ENCODE data around the gene DDX20.

The DDX20 gene

GRCh38 chr1:111747282-111747734 is 8.4 kb upstream of the DDX20 start:
- peak in 1 of 2 donors; percentile 33 for DNase-seq (ENCODE audit: low read depth in 2 of 2, low spot score in 1 of 2)

- no peak for DNase-seq (ENCODE audit: low read depth in 2 of 2, low spot score in 1 of 2)
Measured at GRCh38 chr1:111747947-111748346, 7.8 kb upstream of the DDX20 start.

- DNase-seq (ENCODE audit: low read depth in 2 of 2, low spot score in 1 of 2), result no peak
Measured at GRCh38 chr1:111749628-111750027, 6.1 kb upstream of the DDX20 start.

GRCh38 chr1:111750856-111751255 is 4.8 kb upstream of the DDX20 start:
- DNase-seq (ENCODE audit: low read depth in 2 of 2, low spot score in 1 of 2), result no peak

GRCh38 chr1:111751906-111752575 is 3.7 kb upstream of the DDX20 start:
- DNase-seq (ENCODE audit: low read depth in 2 of 2, low spot score in 1 of 2), result no peak

- no peak for DNase-seq (ENCODE audit: low read depth in 2 of 2, low spot score in 1 of 2)
Measured at GRCh38 chr1:111754984-111755330, 744 bp upstream of the DDX20 start.

GRCh38 chr1:111756124-111756513 is 418 bp downstream of the DDX20 start:
- DNase-seq (ENCODE audit: low read depth in 2 of 2, low spot score in 1 of 2), result no peak

- DNase-seq (ENCODE audit: low read depth in 2 of 2, low spot score in 1 of 2), result no peak
Measured at GRCh38 chr1:111758373-111758772, 2.7 kb downstream of the DDX20 start.

GRCh38 chr1:111761717-111762116 is 6.0 kb downstream of the DDX20 start:
- no peak for DNase-seq (ENCODE audit: low read depth in 2 of 2, low spot score in 1 of 2)

- DNase-seq (ENCODE audit: low read depth in 2 of 2, low spot score in 1 of 2), result no peak
Measured at GRCh38 chr1:111762332-111762731, 6.6 kb downstream of the DDX20 start.

- no peak for DNase-seq (ENCODE audit: low read depth in 2 of 2, low spot score in 1 of 2)
Measured at GRCh38 chr1:111768023-111768422, 12.3 kb downstream of the DDX20 start.

GRCh38 chr1:111768625-111769024 is 12.9 kb downstream of the DDX20 start:
- no peak for DNase-seq (ENCODE audit: low read depth in 2 of 2, low spot score in 1 of 2)

GRCh38 chr1:111769517-111770146 is 13.9 kb downstream of the DDX20 start:
- peak in 1 of 2 donors; percentile 18 for DNase-seq (ENCODE audit: low read depth in 2 of 2, low spot score in 1 of 2)

GRCh38 chr1:111770916-111771315 is 15.2 kb downstream of the DDX20 start:
- DNase-seq (ENCODE audit: low read depth in 2 of 2, low spot score in 1 of 2), result no peak

GRCh38 chr1:111775966-111776365 is 20.3 kb downstream of the DDX20 start:
- no peak for DNase-seq (ENCODE audit: low read depth in 2 of 2, low spot score in 1 of 2)

GRCh38 chr1:111776391-111776790 is 20.7 kb downstream of the DDX20 start:
- DNase-seq (ENCODE audit: low read depth in 2 of 2, low spot score in 1 of 2), result no peak

GRCh38 chr1:111776861-111777260 is 21.2 kb downstream of the DDX20 start:
- no peak for DNase-seq (ENCODE audit: low read depth in 2 of 2, low spot score in 1 of 2)

GRCh38 chr1:111777301-111777700 is 21.6 kb downstream of the DDX20 start:
- no peak for DNase-seq (ENCODE audit: low read depth in 2 of 2, low spot score in 1 of 2)

GRCh38 chr1:111778066-111778465 is 22.4 kb downstream of the DDX20 start:
- DNase-seq (ENCODE audit: low read depth in 2 of 2, low spot score in 1 of 2), result no peak

- no peak for DNase-seq (ENCODE audit: low read depth in 2 of 2, low spot score in 1 of 2)
Measured at GRCh38 chr1:111778541-111779051, 22.9 kb downstream of the DDX20 start.

- no peak for DNase-seq (ENCODE audit: low read depth in 2 of 2, low spot score in 1 of 2)
Measured at GRCh38 chr1:111779546-111779945, 23.8 kb downstream of the DDX20 start.

- no peak for DNase-seq (ENCODE audit: low read depth in 2 of 2, low spot score in 1 of 2)
Measured at GRCh38 chr1:111784273-111784901, 28.7 kb downstream of the DDX20 start.

Measured in stimulated activated CD8-positive, alpha-beta memory T cell treated with anti-CD3 and anti-CD28 coated beads, Interleukin-4, amount 100 ng/mL, for 4 hours (primary cell).